H1 (cell line): ENCODE measurements around the gene SGPP2.

Experiments
- ATF2 ChIP-seq: IDR thresholded peaks from 2 replicates; pipeline ENCODE4 v1.6.1; 2012; ENCODE audit warnings: low read length, inconsistent platforms
- CHD2 ChIP-seq: IDR thresholded peaks from 2 replicates; pipeline ENCODE4 v1.6.1; 2012; ENCODE audit warnings: low read length, improper control_type of control experiment
- EP300 ChIP-seq, 2 experiments: IDR thresholded peaks; 1 replicate in 1 of 2; 2 replicates in 1 of 2; pipeline ENCODE4 v1.6.1; 2011 to 2012; ENCODE audit warnings: low read depth in 2 of 2, low read length in 2 of 2, mild to moderate bottlenecking in 2 of 2, borderline replicate concordance in 1 of 2, inconsistent platforms in 1 of 2, moderate library complexity in 1 of 2
- EZH2 ChIP-seq: fragments of 200-600 bp; sonication (generic); IDR thresholded peaks from 2 replicates; pipeline ENCODE4 v1.7.1; 2012; ENCODE audit warnings: low read depth, mild to moderate bottlenecking, moderate library complexity, low read length, inconsistent platforms; ENCODE audit not compliant: severe bottlenecking
- JUN ChIP-seq: IDR thresholded peaks from 2 replicates; pipeline ENCODE4 v1.6.1; 2011; ENCODE audit warnings: low read depth, mild to moderate bottlenecking, improper control_type of control experiment, low read length
- KDM1A ChIP-seq: fragments of 200-600, 300-600 bp; sonication (generic); IDR thresholded peaks from 2 replicates; pipeline ENCODE4 v1.7.1; 2016; ENCODE audit warnings: mild to moderate bottlenecking, low read length, borderline replicate concordance
- NRF1 ChIP-seq: IDR thresholded peaks from 2 replicates; pipeline ENCODE4 v1.6.1; 2011; ENCODE audit warnings: mild to moderate bottlenecking, low read depth, low read length, improper control_type of control experiment
- RAD21 ChIP-seq, 2 experiments: IDR thresholded peaks in 1 of 2; conservative IDR thresholded peaks in 1 of 2; 2 replicates each; pipeline ENCODE4 v1.6.1; 2011; ENCODE audit warnings: low read depth in 2 of 2, low read length in 2 of 2, improper control_type of control experiment in 1 of 2, inconsistent platforms in 1 of 2, mild to moderate bottlenecking in 1 of 2, moderate library complexity in 1 of 2
- RFX5 ChIP-seq: IDR thresholded peaks from 2 replicates; pipeline ENCODE4 v1.6.1; 2011; ENCODE audit warnings: low read depth, low read length, improper control_type of control experiment, borderline replicate concordance
- RNF2 ChIP-seq: fragments of 200-900, 300-1000 bp; sonication (generic); IDR thresholded peaks from 2 replicates; pipeline ENCODE4 v1.7.1; 2016; ENCODE audit warnings: borderline replicate concordance, low read depth, mild to moderate bottlenecking, antibody characterized with exemption, low read length; ENCODE audit not compliant: poor library complexity, severe bottlenecking; ENCODE audit errors: missing control alignments
- SUZ12 ChIP-seq: fragments of 200-600 bp; sonication (generic); IDR thresholded peaks from 2 replicates; pipeline ENCODE4 v1.6.1; 2012; ENCODE audit warnings: mild to moderate bottlenecking, inconsistent platforms, low read length, moderate library complexity, mixed read lengths
- TAF1 ChIP-seq: IDR thresholded peaks from 2 replicates; pipeline ENCODE4 v1.6.1; 2011; ENCODE audit warnings: mild to moderate bottlenecking, low read depth, low read length
- TF ChIP-seq, protein P1 (sequence below), 3 experiments: IDR thresholded peaks; 1 replicate in 2 of 3; 2 replicates in 1 of 3; pipeline versions ENCODE4 v1.5.1 to v1.6.1; 2011; ENCODE audit warnings: low read length in 3 of 3, mild to moderate bottlenecking in 3 of 3, inconsistent platforms in 2 of 3, low read depth in 1 of 3, moderate library complexity in 1 of 3; ENCODE audit not compliant: insufficient read depth in 1 of 3; ENCODE audit errors: control extremely low read depth in 1 of 3
- TF ChIP-seq, protein P2 (sequence below): IDR thresholded peaks from 2 replicates; pipeline ENCODE4 v1.6.1; 2011; ENCODE audit warnings: low read length, improper control_type of control experiment

DNA sequence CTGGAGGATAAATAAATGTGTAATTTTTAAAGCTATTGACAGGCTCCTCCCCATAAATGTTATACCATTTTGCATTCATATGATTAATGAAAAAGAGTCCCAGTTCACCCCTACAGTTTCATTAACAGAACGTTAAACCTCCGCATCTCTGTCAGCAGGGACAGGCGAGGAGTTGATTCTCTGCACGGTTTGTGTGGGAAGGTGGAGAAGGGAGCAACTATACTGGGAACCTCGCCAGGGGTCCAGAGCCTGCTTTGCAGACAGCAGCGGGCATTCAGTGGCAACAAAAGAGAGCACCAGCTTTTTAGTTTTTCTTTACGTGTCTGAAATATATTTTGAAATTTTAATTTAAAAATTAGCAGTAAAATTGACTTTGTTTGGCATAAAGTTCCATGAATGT is 130.2 kb downstream of the SGPP2 start:
- TF ChIP-seq, protein P1, sequence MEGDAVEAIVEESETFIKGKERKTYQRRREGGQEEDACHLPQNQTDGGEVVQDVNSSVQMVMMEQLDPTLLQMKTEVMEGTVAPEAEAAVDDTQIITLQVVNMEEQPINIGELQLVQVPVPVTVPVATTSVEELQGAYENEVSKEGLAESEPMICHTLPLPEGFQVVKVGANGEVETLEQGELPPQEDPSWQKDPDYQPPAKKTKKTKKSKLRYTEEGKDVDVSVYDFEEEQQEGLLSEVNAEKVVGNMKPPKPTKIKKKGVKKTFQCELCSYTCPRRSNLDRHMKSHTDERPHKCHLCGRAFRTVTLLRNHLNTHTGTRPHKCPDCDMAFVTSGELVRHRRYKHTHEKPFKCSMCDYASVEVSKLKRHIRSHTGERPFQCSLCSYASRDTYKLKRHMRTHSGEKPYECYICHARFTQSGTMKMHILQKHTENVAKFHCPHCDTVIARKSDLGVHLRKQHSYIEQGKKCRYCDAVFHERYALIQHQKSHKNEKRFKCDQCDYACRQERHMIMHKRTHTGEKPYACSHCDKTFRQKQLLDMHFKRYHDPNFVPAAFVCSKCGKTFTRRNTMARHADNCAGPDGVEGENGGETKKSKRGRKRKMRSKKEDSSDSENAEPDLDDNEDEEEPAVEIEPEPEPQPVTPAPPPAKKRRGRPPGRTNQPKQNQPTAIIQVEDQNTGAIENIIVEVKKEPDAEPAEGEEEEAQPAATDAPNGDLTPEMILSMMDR (IDR thresholded peaks at IDR 0.05; ENCODE audit: control extremely low read depth in 1 of 3, insufficient read depth in 1 of 3, low read depth in 1 of 3, low read length in 3 of 3), result no peak
- TF ChIP-seq EP300 (IDR thresholded peaks at IDR 0.05; ENCODE audit: borderline replicate concordance in 1 of 2, low read depth in 2 of 2, low read length in 2 of 2) (no peak), SUZ12 (no peak), KDM1A (no peak), RAD21 (IDR thresholded peaks at IDR 0.05 in 1 of 2, conservative IDR thresholded peaks at IDR 0.05 in 1 of 2; ENCODE audit: low read depth in 2 of 2, low read length in 2 of 2) (no peak), RFX5 (no peak), RNF2 (no peak), ATF2 (no peak), TAF1 (no peak), EZH2 (no peak), JUN (no peak), NRF1 (no peak), CHD2 (no peak)
- TF ChIP-seq, protein P2, sequence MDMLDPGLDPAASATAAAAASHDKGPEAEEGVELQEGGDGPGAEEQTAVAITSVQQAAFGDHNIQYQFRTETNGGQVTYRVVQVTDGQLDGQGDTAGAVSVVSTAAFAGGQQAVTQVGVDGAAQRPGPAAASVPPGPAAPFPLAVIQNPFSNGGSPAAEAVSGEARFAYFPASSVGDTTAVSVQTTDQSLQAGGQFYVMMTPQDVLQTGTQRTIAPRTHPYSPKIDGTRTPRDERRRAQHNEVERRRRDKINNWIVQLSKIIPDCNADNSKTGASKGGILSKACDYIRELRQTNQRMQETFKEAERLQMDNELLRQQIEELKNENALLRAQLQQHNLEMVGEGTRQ, result no peak
